DMS153 treated with DMSO at 0.1 percent for 48 hours (cell line): Measurements from ENCODE around the gene LMCD1.

ENCODE experiments used
- DNase-seq: peaks from one replicate; lab custom pipeline; 2025; ENCODE audit not compliant: unreplicated experiment; lab: John Stamatoyannopoulos, UW

The LMCD1 gene

GRCh38 chr3:8536096-8537056 lies 34.8 kb downstream of the LMCD1 start:
- DNase-seq, result no peak

GRCh38 chr3:8537440-8537839 lies 35.8 kb downstream of the LMCD1 start:
- no peak for DNase-seq

GRCh38 chr3:8538223-8538622 lies 36.6 kb downstream of the LMCD1 start:
- DNase-seq, result no peak

GRCh38 chr3:8538913-8539312 lies 37.3 kb downstream of the LMCD1 start:
- no peak for DNase-seq

- no peak for DNase-seq
These were observed 37.8 kb downstream of the LMCD1 start for GRCh38 chr3:8539419-8539818.

GRCh38 chr3:8540456-8540855 lies 38.8 kb downstream of the LMCD1 start:
- no peak for DNase-seq

- DNase-seq, result no peak
These were observed 39.9 kb downstream of the LMCD1 start for GRCh38 chr3:8541486-8541885.

- DNase-seq, result no peak
These were observed 40.8 kb downstream of the LMCD1 start for GRCh38 chr3:8542190-8543135.

GRCh38 chr3:8546609-8547008 lies 45.0 kb downstream of the LMCD1 start:
- no peak for DNase-seq

GRCh38 chr3:8548502-8549275 lies 47.1 kb downstream of the LMCD1 start:
- DNase-seq, result no peak

GRCh38 chr3:8549354-8549753 lies 47.7 kb downstream of the LMCD1 start:
- no peak for DNase-seq

GRCh38 chr3:8550611-8551010 lies 49.0 kb downstream of the LMCD1 start:
- DNase-seq, result no peak

GRCh38 chr3:8552223-8552762 lies 50.7 kb downstream of the LMCD1 start:
- DNase-seq, result no peak

- DNase-seq, result no peak
These were observed 51.8 kb downstream of the LMCD1 start for GRCh38 chr3:8553405-8553804.

GRCh38 chr3:8554696-8555095 lies 53.1 kb downstream of the LMCD1 start:
- DNase-seq, result no peak

- no peak for DNase-seq
These were observed 53.6 kb downstream of the LMCD1 start for GRCh38 chr3:8555113-8555661.

GRCh38 chr3:8555725-8556472 lies 54.3 kb downstream of the LMCD1 start:
- DNase-seq, result no peak

- no peak for DNase-seq
These were observed 54.8 kb downstream of the LMCD1 start for GRCh38 chr3:8556473-8556869.

- no peak for DNase-seq
These were observed 55.7 kb downstream of the LMCD1 start for GRCh38 chr3:8557298-8557697.

- no peak for DNase-seq
These were observed 57.0 kb downstream of the LMCD1 start for GRCh38 chr3:8558645-8559044.
